ENCODE results near the gene C20orf141. TPM values are rescaled to one million over a fixed set of nuclear protein-coding genes. Genes with fewer than 3 reads are reported as not detected.

The C20orf141 gene
- total RNA-seq, 6 experiments from 2014 or later, result not detected

- H3K27me3 Mint-ChIP-seq (ENCODE audit: insufficient read depth), result peaks cover 39% of the 10 kb centered on the region
Observed at GRCh38 chr20:2798095-2798805, 16.5 kb upstream of the C20orf141 start.

GRCh38 chr20:2798814-2799213 lies 16.0 kb upstream of the C20orf141 start:
- no peak for DNase-seq
- peaks cover 40% of the 10 kb centered on the region for H3K27me3 Mint-ChIP-seq (ENCODE audit: insufficient read depth)

More at GRCh38 chr20:2798095-2798805, 16.5 kb upstream of the C20orf141 start:
- H3K9me3 Mint-ChIP-seq, result peaks cover 4% of the 10 kb centered on the region; the same call in 1 of the 2 replicates
- H3K36me3 Mint-ChIP-seq (ENCODE audit: low read depth), result peaks cover 9% of the 10 kb centered on the region; the same call in 1 of the 2 replicates
- no peak for DNase-seq
- no peak for TF ChIP-seq CTCF (IDR thresholded peaks at IDR 0.05)
- no peak overlapping the region for H3K27ac Mint-ChIP-seq
- peaks cover 17% of the 10 kb centered on the region for H3K4me1 Mint-ChIP-seq (ENCODE audit: low read depth)
- H3K4me3 Mint-ChIP-seq, result no peak overlapping the region

GRCh38 chr20:2799271-2799670 lies 15.5 kb upstream of the C20orf141 start:
- Mint-ChIP-seq H3K4me3 (no peak overlapping the region), H3K4me1 (ENCODE audit: low read depth) (peaks cover 17% of the 10 kb centered on the region), H3K9me3 (peaks cover 4% of the 10 kb centered on the region; the same call in 1 of the 2 replicates), H3K27ac (no peak overlapping the region), H3K27me3 (ENCODE audit: insufficient read depth) (peaks cover 44% of the 10 kb centered on the region), H3K36me3 (ENCODE audit: low read depth) (peaks cover 9% of the 10 kb centered on the region; the same call in 1 of the 2 replicates)
- DNase-seq, result no peak
- no peak for TF ChIP-seq CTCF (IDR thresholded peaks at IDR 0.05)

More at GRCh38 chr20:2798814-2799213, 16.0 kb upstream of the C20orf141 start:
- no peak for TF ChIP-seq CTCF (IDR thresholded peaks at IDR 0.05)
- H3K4me3 Mint-ChIP-seq, result no peak overlapping the region
- no peak overlapping the region for H3K27ac Mint-ChIP-seq
- peaks cover 9% of the 10 kb centered on the region; the same call in 1 of the 2 replicates for H3K36me3 Mint-ChIP-seq (ENCODE audit: low read depth)
- peaks cover 17% of the 10 kb centered on the region for H3K4me1 Mint-ChIP-seq (ENCODE audit: low read depth)
- H3K9me3 Mint-ChIP-seq, result peaks cover 4% of the 10 kb centered on the region; the same call in 1 of the 2 replicates

GRCh38 chr20:2799688-2800520 lies 14.9 kb upstream of the C20orf141 start:
- TF ChIP-seq CTCF (IDR thresholded peaks at IDR 0.05), result no peak
- H3K27me3 Mint-ChIP-seq (ENCODE audit: insufficient read depth), result peaks cover 41% of the 10 kb centered on the region
- no peak for DNase-seq

GRCh38 chr20:2800521-2801285 lies 14.1 kb upstream of the C20orf141 start, which contains the start of gene CPXM1:
TSS of gene CPXM1 (minus strand) at chr20:2800627. CDS start at chr20:2800572, 55 bp downstream.
- peaks cover 17% of the 10 kb centered on the region for H3K4me1 Mint-ChIP-seq (ENCODE audit: low read depth)
- peaks cover 4% of the 10 kb centered on the region; the same call in 1 of the 2 replicates for H3K9me3 Mint-ChIP-seq
- peaks cover 44% of the 10 kb centered on the region for H3K27me3 Mint-ChIP-seq (ENCODE audit: insufficient read depth)
- H3K36me3 Mint-ChIP-seq (ENCODE audit: low read depth), result peaks cover 9% of the 10 kb centered on the region; the same call in 1 of the 2 replicates
- TF ChIP-seq CTCF (IDR thresholded peaks at IDR 0.05), result no peak; the same call in 1 of the 2 replicates
- no peak for DNase-seq
- H3K4me3 Mint-ChIP-seq, result peak within 1 kb of the TSS; percentile 82
- no peak within 1 kb of the TSS for H3K27ac Mint-ChIP-seq

More at GRCh38 chr20:2799688-2800520, 14.9 kb upstream of the C20orf141 start:
- H3K36me3 Mint-ChIP-seq (ENCODE audit: low read depth), result peaks cover 9% of the 10 kb centered on the region; the same call in 1 of the 2 replicates
- H3K27ac Mint-ChIP-seq, result no peak overlapping the region
- H3K4me3 Mint-ChIP-seq, result peak overlapping the region; percentile 82
- H3K4me1 Mint-ChIP-seq (ENCODE audit: low read depth), result peaks cover 17% of the 10 kb centered on the region
- H3K9me3 Mint-ChIP-seq, result peaks cover 4% of the 10 kb centered on the region; the same call in 1 of the 2 replicates
